HEK293 (cell line): ENCODE results near the gene ACP7.

Experiments used
- PBX3 ChIP-seq: sonication (generic); formaldehyde crosslinking; IDR thresholded peaks from 2 replicates; pipeline ENCODE4 v1.8.1; 2022; ENCODE audit warnings: mild to moderate bottlenecking, moderate library complexity, missing genetic modification reagents
- ZNF311 ChIP-seq: fragments of 450-650 bp; formaldehyde crosslinking; IDR thresholded peaks from 2 replicates; pipeline ENCODE4 v1.5.1; 2017; ENCODE audit warnings: missing biosample characterization, missing genetic modification characterization, borderline replicate concordance
- ZNF324 ChIP-seq: fragments of 450-650 bp; formaldehyde crosslinking; IDR thresholded peaks from 2 replicates; pipeline ENCODE4 v1.5.1; 2016; ENCODE audit warnings: missing biosample characterization, missing genetic modification characterization
- ZNF433 ChIP-seq: fragments of 450-650 bp; formaldehyde crosslinking; IDR thresholded peaks from 2 replicates; pipeline ENCODE4 v1.5.1; 2016; ENCODE audit warnings: missing biosample characterization, missing genetic modification characterization, low read depth
- ZNF654 ChIP-seq: fragments of 450-650 bp; formaldehyde crosslinking; IDR thresholded peaks from 2 replicates; pipeline ENCODE4 v1.5.1; 2016; ENCODE audit warnings: low read depth, missing biosample characterization, missing genetic modification characterization
- ZNF830 ChIP-seq: fragments of 450-650 bp; IDR thresholded peaks from 2 replicates; pipeline ENCODE4 v1.5.0; 2018; ENCODE audit warnings: missing biosample characterization, missing genetic modification characterization, low read depth, mild to moderate bottlenecking, moderate library complexity
- TF ChIP-seq, protein P1 (sequence below): fragments of 450-650 bp; formaldehyde crosslinking; IDR thresholded peaks from 2 replicates; pipeline ENCODE4 v1.5.1; 2016; ENCODE audit warnings: missing biosample characterization, missing genetic modification characterization
- TF ChIP-seq, protein P2 (sequence below): fragments of 450-650 bp; formaldehyde crosslinking; IDR thresholded peaks from 2 replicates; pipeline ENCODE4 v1.5.1; 2016; ENCODE audit warnings: missing biosample characterization, missing genetic modification characterization, borderline replicate concordance

DNA sequence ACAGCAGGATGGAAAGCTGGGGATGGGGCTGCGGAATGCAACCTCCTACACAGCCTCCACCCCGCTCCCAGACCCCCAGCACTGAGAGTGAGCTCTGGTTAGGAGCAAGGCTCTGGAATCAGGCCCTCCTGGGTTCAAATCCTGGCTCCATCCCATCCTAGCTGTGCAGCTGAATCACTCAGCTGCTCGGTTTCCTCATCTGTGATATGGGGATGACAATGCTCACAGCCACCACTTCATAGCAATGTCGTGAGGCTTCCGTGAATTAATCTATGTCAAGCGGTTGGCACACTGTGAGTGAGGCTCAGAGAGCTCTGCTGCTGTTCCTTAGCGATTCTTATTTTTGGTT lies 538 bp downstream of the ACP7 start:
- TF ChIP-seq, protein P1, sequence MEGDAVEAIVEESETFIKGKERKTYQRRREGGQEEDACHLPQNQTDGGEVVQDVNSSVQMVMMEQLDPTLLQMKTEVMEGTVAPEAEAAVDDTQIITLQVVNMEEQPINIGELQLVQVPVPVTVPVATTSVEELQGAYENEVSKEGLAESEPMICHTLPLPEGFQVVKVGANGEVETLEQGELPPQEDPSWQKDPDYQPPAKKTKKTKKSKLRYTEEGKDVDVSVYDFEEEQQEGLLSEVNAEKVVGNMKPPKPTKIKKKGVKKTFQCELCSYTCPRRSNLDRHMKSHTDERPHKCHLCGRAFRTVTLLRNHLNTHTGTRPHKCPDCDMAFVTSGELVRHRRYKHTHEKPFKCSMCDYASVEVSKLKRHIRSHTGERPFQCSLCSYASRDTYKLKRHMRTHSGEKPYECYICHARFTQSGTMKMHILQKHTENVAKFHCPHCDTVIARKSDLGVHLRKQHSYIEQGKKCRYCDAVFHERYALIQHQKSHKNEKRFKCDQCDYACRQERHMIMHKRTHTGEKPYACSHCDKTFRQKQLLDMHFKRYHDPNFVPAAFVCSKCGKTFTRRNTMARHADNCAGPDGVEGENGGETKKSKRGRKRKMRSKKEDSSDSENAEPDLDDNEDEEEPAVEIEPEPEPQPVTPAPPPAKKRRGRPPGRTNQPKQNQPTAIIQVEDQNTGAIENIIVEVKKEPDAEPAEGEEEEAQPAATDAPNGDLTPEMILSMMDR (tag by site-specific recombination), result no peak
- TF ChIP-seq ZNF324 (tag by site-specific recombination), result no peak
- no peak for TF ChIP-seq ZNF311 (tag by site-specific recombination)
- no peak for TF ChIP-seq PBX3 (CRISPR knock-in tag)
- no peak for TF ChIP-seq ZNF433 (tag by site-specific recombination)
- TF ChIP-seq, protein P2, sequence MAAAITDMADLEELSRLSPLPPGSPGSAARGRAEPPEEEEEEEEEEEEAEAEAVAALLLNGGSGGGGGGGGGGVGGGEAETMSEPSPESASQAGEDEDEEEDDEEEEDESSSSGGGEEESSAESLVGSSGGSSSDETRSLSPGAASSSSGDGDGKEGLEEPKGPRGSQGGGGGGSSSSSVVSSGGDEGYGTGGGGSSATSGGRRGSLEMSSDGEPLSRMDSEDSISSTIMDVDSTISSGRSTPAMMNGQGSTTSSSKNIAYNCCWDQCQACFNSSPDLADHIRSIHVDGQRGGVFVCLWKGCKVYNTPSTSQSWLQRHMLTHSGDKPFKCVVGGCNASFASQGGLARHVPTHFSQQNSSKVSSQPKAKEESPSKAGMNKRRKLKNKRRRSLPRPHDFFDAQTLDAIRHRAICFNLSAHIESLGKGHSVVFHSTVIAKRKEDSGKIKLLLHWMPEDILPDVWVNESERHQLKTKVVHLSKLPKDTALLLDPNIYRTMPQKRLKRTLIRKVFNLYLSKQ (tag by site-specific recombination), result no peak
- no peak for TF ChIP-seq ZNF654 (tag by site-specific recombination)
- no peak for TF ChIP-seq ZNF830 (tag by site-specific recombination)
